Measurements from ENCODE around the gene KRT3. TPM values are rescaled to one million over a fixed set of nuclear protein-coding genes. Genes with fewer than 3 reads are reported as not detected.

The KRT3 gene
- total RNA-seq, 1 donor from 2014 or later = not detected

GRCh38 chr12:52776435-52776834 lies 19.5 kb downstream of the KRT3 start:
- Mint-ChIP-seq H3K36me3 (ENCODE audit: low read depth) (no peaks in the 10 kb centered on the region), H3K4me1 (no peaks in the 10 kb centered on the region), H3K4me3 (no peak overlapping the region), H3K27ac (no peak overlapping the region), H3K9me3 (no peaks in the 10 kb centered on the region), H3K27me3 (peaks cover 12% of the 10 kb centered on the region)
- POLR2A ChIA-PET = no interaction called here
- DNase-seq (no peak), ATAC-seq (ENCODE audit: low read depth) (no peak)
- no peak for TF ChIP-seq CTCF (IDR thresholded peaks at IDR 0.05)
- intact Hi-C loops (cut with micrococcal nuclease) = no loop called here
- CTCF ChIA-PET = no interaction called here

- H3K36me3 Mint-ChIP-seq (ENCODE audit: low read depth) = no peaks in the 10 kb centered on the region
- ChIA-PET POLR2A (no interaction called here), CTCF (no interaction called here)
- no peak overlapping the region for H3K4me3 Mint-ChIP-seq
- no peak for TF ChIP-seq CTCF (IDR thresholded peaks at IDR 0.05)
- H3K27ac Mint-ChIP-seq = no peak overlapping the region
- intact Hi-C loops (cut with micrococcal nuclease) = no loop called here
- ATAC-seq (ENCODE audit: low read depth) (no peak), DNase-seq (no peak)
- H3K9me3 Mint-ChIP-seq = no peaks in the 10 kb centered on the region
- peaks cover 10% of the 10 kb centered on the region for H3K27me3 Mint-ChIP-seq
- no peaks in the 10 kb centered on the region for H3K4me1 Mint-ChIP-seq
These were observed 21.2 kb downstream of the KRT3 start for GRCh38 chr12:52774629-52775250.

GRCh38 chr12:52772772-52773171 lies 23.1 kb downstream of the KRT3 start:
- peaks cover 7% of the 10 kb centered on the region for H3K27me3 Mint-ChIP-seq

GRCh38 chr12:52772188-52772587 lies 23.7 kb downstream of the KRT3 start:
- DNase-seq (no peak), ATAC-seq (ENCODE audit: low read depth) (no peak)
- Mint-ChIP-seq H3K27ac (no peak overlapping the region), H3K36me3 (ENCODE audit: low read depth) (no peaks in the 10 kb centered on the region), H3K4me3 (no peak overlapping the region), H3K9me3 (no peaks in the 10 kb centered on the region), H3K27me3 (peaks cover 7% of the 10 kb centered on the region), H3K4me1 (no peaks in the 10 kb centered on the region)
- POLR2A ChIA-PET = no interaction called here
- intact Hi-C loops (cut with micrococcal nuclease) = no loop called here
- TF ChIP-seq CTCF (IDR thresholded peaks at IDR 0.05) = no peak
- CTCF ChIA-PET = no interaction called here

More at GRCh38 chr12:52772772-52773171, 23.1 kb downstream of the KRT3 start:
- Mint-ChIP-seq H3K9me3 (no peaks in the 10 kb centered on the region), H3K4me1 (no peaks in the 10 kb centered on the region), H3K36me3 (ENCODE audit: low read depth) (no peaks in the 10 kb centered on the region), H3K27ac (no peak overlapping the region), H3K4me3 (no peak overlapping the region)
- ATAC-seq (ENCODE audit: low read depth) (no peak), DNase-seq (no peak)
- CTCF ChIA-PET = no interaction called here
- no peak for TF ChIP-seq CTCF (IDR thresholded peaks at IDR 0.05)
- intact Hi-C loops (cut with micrococcal nuclease) = no loop called here
- POLR2A ChIA-PET = no interaction called here

- Mint-ChIP-seq H3K27me3 (peaks cover 7% of the 10 kb centered on the region), H3K27ac (no peak overlapping the region), H3K4me1 (no peaks in the 10 kb centered on the region), H3K4me3 (no peak overlapping the region), H3K36me3 (ENCODE audit: low read depth) (no peaks in the 10 kb centered on the region), H3K9me3 (no peaks in the 10 kb centered on the region)
- DNase-seq = no peak
- intact Hi-C loops (cut with micrococcal nuclease) = no loop called here
- no peak for TF ChIP-seq CTCF (IDR thresholded peaks at IDR 0.05)
- ChIA-PET POLR2A (no interaction called here), CTCF (no interaction called here)
- no peak for ATAC-seq (ENCODE audit: low read depth)
These were observed 24.4 kb downstream of the KRT3 start for GRCh38 chr12:52771505-52771904.
